Activated CD8-positive, alpha-beta memory T cell treated with anti-CD3 and anti-CD28 coated beads, Interleukin-2, amount 50 U/mL, for 1 hour (primary cell): ENCODE results near the gene NCOA1.
"Not testable (repeated sequence)": the region's sequence is repeated elsewhere in the genome, so short reads cannot be mapped to it uniquely, and the experiment has no call there.

Experiments
- DNase-seq: peaks from one replicate; pipeline ENCODE4 v3.0.0-alpha.2; 2020; ENCODE audit errors: extremely low read depth

NCOA1 gene

GRCh38 chr2:24577481-24577880, 86.4 kb downstream of the NCOA1 start:
- no peak for DNase-seq

GRCh38 chr2:24579053-24579803, 88.2 kb downstream of the NCOA1 start:
- no peak for DNase-seq

GRCh38 chr2:24580561-24580960, 89.5 kb downstream of the NCOA1 start:
- DNase-seq = no peak

- not testable (repeated sequence) for DNase-seq
Measured at GRCh38 chr2:24581971-24582370, 90.9 kb downstream of the NCOA1 start.

- no peak for DNase-seq
Measured at GRCh38 chr2:24586955-24587354, 95.9 kb downstream of the NCOA1 start.

- DNase-seq = no peak
Measured at GRCh38 chr2:24588294-24588693, 97.2 kb downstream of the NCOA1 start.

GRCh38 chr2:24592441-24593100, 101.5 kb downstream of the NCOA1 start:
- DNase-seq = no peak

GRCh38 chr2:24594283-24594682, 103.2 kb downstream of the NCOA1 start:
- no peak for DNase-seq

GRCh38 chr2:24597181-24597870, 106.3 kb downstream of the NCOA1 start:
- no peak for DNase-seq

- not testable (repeated sequence) for DNase-seq
Measured at GRCh38 chr2:24600140-24600539, 109.1 kb downstream of the NCOA1 start.

GRCh38 chr2:24611631-24612030, 120.6 kb downstream of the NCOA1 start:
- DNase-seq = no peak

- DNase-seq = no peak
Measured at GRCh38 chr2:24613154-24613814, 122.2 kb downstream of the NCOA1 start.

- DNase-seq = no peak
Measured at GRCh38 chr2:24616616-24617015, 125.6 kb downstream of the NCOA1 start.

GRCh38 chr2:24617424-24617823, 126.4 kb downstream of the NCOA1 start:
- no peak for DNase-seq

GRCh38 chr2:24618144-24618543, 127.1 kb downstream of the NCOA1 start:
- DNase-seq = no peak

GRCh38 chr2:24618680-24619079, 127.6 kb downstream of the NCOA1 start:
- no peak for DNase-seq

GRCh38 chr2:24620936-24621335, 129.9 kb downstream of the NCOA1 start:
- DNase-seq = no peak

GRCh38 chr2:24621779-24622538, 130.9 kb downstream of the NCOA1 start:
- DNase-seq = no peak

- DNase-seq = no peak
Measured at GRCh38 chr2:24623535-24623934, 132.5 kb downstream of the NCOA1 start.

GRCh38 chr2:24625728-24626127, 134.7 kb downstream of the NCOA1 start:
- no peak for DNase-seq

GRCh38 chr2:24626131-24626530, 135.1 kb downstream of the NCOA1 start:
- no peak for DNase-seq

GRCh38 chr2:24628746-24629145, 137.7 kb downstream of the NCOA1 start:
- no peak for DNase-seq
